Lung (tissue), 16 donors: ENCODE results near the gene SLC35C1. TPM values are rescaled to one million over a fixed set of nuclear protein-coding genes. Genes with fewer than 3 reads are reported as not detected.

Source experiments
- ATAC-seq: fragments of 200-7000 bp; cut with Tn5 transposase; one replicate; pipeline ENCODE4 v1.9.1; 2020; ENCODE audit warnings: moderate number of reproducible peaks; ENCODE audit not compliant: insufficient read depth, low FRiP score
- DNase-seq, 3 donors: peaks; one replicate each; pipeline ENCODE4 v3.0.0-alpha.2; 2013 to 2017
- H3K27ac ChIP-seq, 2 donors: one replicate each; pipeline ENCODE4 v1.5.1; 2013; ENCODE audit warnings: mild to moderate bottlenecking in 2 of 2, moderate library complexity in 2 of 2, control low read depth in 1 of 2, inconsistent platforms in 1 of 2, low read depth in 1 of 2, low read length in 1 of 2
- H3K27me3 ChIP-seq, 3 donors: one replicate each; pipeline ENCODE4 v1.5.1; 2013; ENCODE audit warnings: low read length in 2 of 3; ENCODE audit not compliant: control insufficient read depth in 3 of 3, insufficient read depth in 3 of 3
- H3K36me3 ChIP-seq, 4 donors: one replicate each; pipeline ENCODE4 v1.5.1; 2013; ENCODE audit warnings: low read length in 4 of 4, mild to moderate bottlenecking in 1 of 4, moderate library complexity in 1 of 4; ENCODE audit not compliant: control insufficient read depth in 4 of 4, insufficient read depth in 4 of 4
- H3K4me1 ChIP-seq, 5 donors: one replicate each; pipeline ENCODE4 v1.5.1; 2013; ENCODE audit warnings: low read length in 5 of 5, mild to moderate bottlenecking in 2 of 5, moderate library complexity in 1 of 5; ENCODE audit not compliant: control insufficient read depth in 5 of 5, insufficient read depth in 5 of 5
- H3K4me3 ChIP-seq: one replicate; pipeline ENCODE4 v1.5.1; 2013; ENCODE audit warnings: mild to moderate bottlenecking, control low read depth, moderate library complexity
- H3K9ac ChIP-seq, 2 donors: one replicate each; pipeline ENCODE4 v1.5.1; 2013; ENCODE audit warnings: low read length in 2 of 2, control low read depth in 1 of 2; ENCODE audit not compliant: insufficient read depth in 1 of 2
- H3K9me3 ChIP-seq, 4 donors: one replicate each; pipeline ENCODE4 v1.5.1; 2013; ENCODE audit warnings: low read length in 3 of 4, mild to moderate bottlenecking in 1 of 4, moderate library complexity in 1 of 4; ENCODE audit not compliant: control insufficient read depth in 4 of 4, insufficient read depth in 3 of 4
- CTCF ChIP-seq: IDR thresholded peaks from 2 replicates; pipeline ENCODE4 v1.5.1; 2012; ENCODE audit warnings: mild to moderate bottlenecking; ENCODE audit errors: control extremely low read depth, extremely low read depth
- WGBS, 2 donors: extraction: QIAGEN DNeasy Blood & Tissue Kit; methylation state at CpG; one replicate each; pipeline ENCODE4 v1.1.7; 2013; 5-methylcytosine and 5-hydroxymethylcytosine counted together
- long read RNA-seq, 5 donors: transcript quantifications; one replicate each; lab custom pipeline, GENCODE V29; 2026
- polyA plus RNA-seq, 2 donors: library from polyadenylated mRNA; stranded (reverse); fragments of 200-250 nt; gene quantifications; one replicate each; pipeline ENCODE4 v1.2.1, GENCODE V29; 2013
- total RNA-seq, 2 donors: library from RNA; depleted of rRNA in 1 of 2; stranded (reverse); fragments of >200 nt in 1 of 2; gene quantifications; one replicate each; pipeline ENCODE4 v1.2.1, GENCODE V29; 2014 to 2021
- donor health status: control.
- donor health status: control.
- donor health status: Bipolar disorder and iron deficiency.
- donor health status: healthy.
- donor health status: DM: yes; HTN: yes; CAD: no.

SLC35C1 gene
- total RNA-seq (10 to 100 TPM in 1 of 2 donors, 1 to 10 TPM in 1; 5.4 to 27.2 TPM), polyA plus RNA-seq (10 to 100 TPM; 21.1 to 35.9 TPM)
- long read RNA-seq, donor 1, full-length matches to known transcripts, result 6 of 6 reads
- long read RNA-seq, donor 1, partial matches to known transcripts, result 0 of 6 reads
- long read RNA-seq, donor 1, other reads (novel, unspliced or antisense), result 0 of 6 reads
- long read RNA-seq, donor 2, full-length matches to known transcripts, result 4 of 4 reads
- long read RNA-seq, donor 2, partial matches to known transcripts, result 0 of 4 reads
- long read RNA-seq, donor 2, other reads (novel, unspliced or antisense), result 0 of 4 reads
- long read RNA-seq, donor 3, full-length matches to known transcripts, result 4 of 4 reads
- long read RNA-seq, donor 3, partial matches to known transcripts, result 0 of 4 reads
- long read RNA-seq, donor 3, other reads (novel, unspliced or antisense), result 0 of 4 reads
- long read RNA-seq, donor 4, full-length matches to known transcripts, result 2 of 2 reads
- long read RNA-seq, donor 4, partial matches to known transcripts, result 0 of 2 reads
- long read RNA-seq, donor 4, other reads (novel, unspliced or antisense), result 0 of 2 reads
- long read RNA-seq, donor 5, full-length matches to known transcripts, result 9 of 28 reads
- long read RNA-seq, donor 5, partial matches to known transcripts, result 19 of 28 reads
- long read RNA-seq, donor 5, other reads (novel, unspliced or antisense), result 0 of 28 reads

DNA sequence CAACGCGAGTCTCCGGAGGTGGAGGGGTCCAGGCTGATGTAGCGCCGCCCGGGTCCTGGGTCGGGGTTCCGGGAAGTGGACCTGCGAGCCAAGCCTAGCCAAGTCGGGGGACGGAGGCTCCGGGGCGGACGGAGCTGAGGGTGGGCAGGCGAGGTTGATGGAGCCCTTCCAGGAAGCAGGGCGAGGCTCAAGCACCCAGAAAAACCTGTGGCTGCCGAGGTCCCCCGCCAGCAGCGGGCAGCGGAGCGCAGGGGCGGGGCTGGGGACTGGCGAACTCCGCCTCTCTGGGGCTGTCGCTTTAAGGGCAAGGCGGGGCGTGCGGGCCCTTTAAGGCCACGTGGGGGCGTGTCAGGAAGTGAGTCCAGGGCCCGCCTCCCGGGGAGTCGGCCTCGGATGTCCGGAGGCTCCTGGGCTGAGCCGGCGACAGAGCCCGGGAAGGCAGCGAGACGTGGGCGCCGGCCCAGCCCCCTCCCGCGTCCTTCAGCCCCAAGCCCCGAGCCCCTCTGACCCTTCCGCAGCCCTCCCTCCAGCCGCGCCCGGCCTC is at the start of gene SLC35C1:
Gene SLC35C1, plus strand, starts transcription at position 389 of the 544 bp plus-strand sequence. CDS start 653 bp downstream, outside the sequence.
- peaks cover 0 to 3% (median 0%) of the 10 kb centered on the region in 3 donors for H3K27me3 ChIP-seq
- H3K27ac ChIP-seq, result peak within 1 kb of the TSS; percentile 85 to 96
- no peaks in the 10 kb centered on the region for H3K9me3 ChIP-seq
- DNase-seq (peak; percentile 96), ATAC-seq (peak; percentile 95)
- H3K36me3 ChIP-seq, result peaks cover 0 to 16% (median 0%) of the 10 kb centered on the region in 4 donors
- peak within 1 kb of the TSS; percentile 93 for H3K4me3 ChIP-seq
- peak within 1 kb of the TSS in 1 of 2 donors; percentile 53 for H3K9ac ChIP-seq
- WGBS, 2 donors, result 0 to 1% methylated on average over 32 to 49 of the region's 49 CpGs
- H3K4me1 ChIP-seq, result peaks cover 3 to 25% (median 14%) of the 10 kb centered on the region in 5 donors
- peak; percentile 10 for TF ChIP-seq CTCF

DNA sequence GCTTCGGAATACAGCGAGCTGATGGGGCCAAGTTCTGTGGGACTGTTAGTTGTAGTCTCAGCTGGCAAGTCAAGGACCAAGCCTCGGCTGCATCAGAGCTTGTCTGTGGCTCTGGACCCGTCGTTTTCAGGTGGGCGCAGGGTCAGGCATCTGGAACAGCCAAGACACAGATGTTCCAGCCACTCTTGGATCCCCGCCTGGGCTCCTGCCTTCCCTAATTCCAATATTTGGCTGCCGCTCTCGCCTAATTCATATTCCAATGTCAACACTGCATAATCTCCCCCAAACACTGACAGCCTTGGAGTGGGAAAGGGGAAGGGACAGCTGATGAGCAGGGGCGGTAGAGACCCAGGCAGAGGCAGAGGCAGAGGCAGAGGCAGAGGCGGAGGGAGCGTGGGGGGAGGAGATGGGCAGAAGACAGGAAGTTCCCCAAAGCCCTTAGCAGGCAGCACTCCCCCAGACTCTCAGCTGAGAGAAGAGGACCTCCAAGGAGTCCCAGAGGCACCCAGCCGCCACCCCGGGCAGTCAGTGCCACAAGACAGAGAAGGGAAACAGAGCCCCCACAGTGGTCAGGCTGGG is 49.6 kb upstream of the SLC35C1 start:
- Histone ChIP-seq H3K4me3 (no peak overlapping the region), H3K4me1 (peaks cover 0 to 6% (median 0%) of the 10 kb centered on the region in 5 donors), H3K9ac (no peak overlapping the region), H3K27me3 (no peaks in the 10 kb centered on the region), H3K36me3 (no peaks in the 10 kb centered on the region), H3K27ac (no peak overlapping the region), H3K9me3 (no peaks in the 10 kb centered on the region)
- DNase-seq (peak; percentile 50 to 67 (median 58)), ATAC-seq (no peak)
- WGBS, 2 donors, result 58 to 66% methylated on average over 14 of the region's 14 CpGs
- TF ChIP-seq CTCF, result no peak

GRCh38 chr11:45756384-45757010 is 48.5 kb upstream of the SLC35C1 start:
- no peak overlapping the region for H3K4me3 ChIP-seq
- WGBS, 2 donors, result 77 to 80% methylated on average over 12 to 13 of the region's 13 CpGs
- H3K27ac ChIP-seq, result no peak overlapping the region
- peaks cover 0 to 6% (median 0%) of the 10 kb centered on the region in 5 donors for H3K4me1 ChIP-seq
- H3K36me3 ChIP-seq, result no peaks in the 10 kb centered on the region
- no peak for ATAC-seq
- no peaks in the 10 kb centered on the region for H3K9me3 ChIP-seq
- no peak overlapping the region for H3K9ac ChIP-seq
- DNase-seq, result no peak
- H3K27me3 ChIP-seq, result no peaks in the 10 kb centered on the region
- no peak for TF ChIP-seq CTCF
